WTC11 (cell line): ENCODE measurements around the gene CHI3L1. TPM values are rescaled to one million over a fixed set of nuclear protein-coding genes. Genes with fewer than 3 reads are reported as not detected.

ENCODE experiments used
- ATAC-seq: fragments of 200-7000 bp; cut with Tn5 transposase; 2 replicates; pipeline ENCODE4 v1.10.0; 2021; ENCODE audit warnings: mild to moderate bottlenecking, moderate library complexity
- CTCF ChIA-PET: fragments of 300-600 bp; sonication (Branson Sonifier 250); formaldehyde crosslinking; loops from one replicate; lab custom pipeline; 2021; ENCODE audit warnings: antibody characterized with exemption; lab: Charles Lee
- POLR2A ChIA-PET: fragments of 350-600 bp; sonication (Branson Sonifier 250); formaldehyde crosslinking; loops from one replicate; lab custom pipeline; 2021; ENCODE audit warnings: antibody characterized with exemption; lab: Charles Lee
- DNase-seq: peaks from one replicate; pipeline ENCODE4 v3.0.0; 2021; ENCODE audit warnings: low spot score
- H3K27ac Mint-ChIP-seq: 2 replicates; pipeline ENCODE4 v1.8.0; 2021; ENCODE audit warnings: mixed read lengths
- H3K27me3 Mint-ChIP-seq: 2 replicates; pipeline ENCODE4 v1.8.0; 2021; ENCODE audit warnings: low read depth, mild to moderate bottlenecking, moderate library complexity, mixed read lengths
- H3K36me3 Mint-ChIP-seq: 2 replicates; pipeline ENCODE4 v1.8.0; 2021; ENCODE audit warnings: mixed read lengths
- H3K4me1 Mint-ChIP-seq: 2 replicates; pipeline ENCODE4 v1.8.0; 2022; ENCODE audit warnings: mixed read lengths
- H3K4me3 Mint-ChIP-seq: 2 replicates; pipeline ENCODE4 v1.8.0; 2021; ENCODE audit warnings: mild to moderate bottlenecking, moderate library complexity, mixed read lengths
- H3K9me3 Mint-ChIP-seq: 2 replicates; pipeline ENCODE4 v1.8.0; 2021; ENCODE audit warnings: mixed read lengths
- CBFB ChIP-seq: sonication (generic); formaldehyde crosslinking; IDR thresholded peaks from 2 replicates; pipeline ENCODE4 v1.8.1; 2022; ENCODE audit warnings: mild to moderate bottlenecking, low read depth, missing genetic modification reagents
- FOXJ3 ChIP-seq: sonication (generic); formaldehyde crosslinking; IDR thresholded peaks from 2 replicates; pipeline ENCODE4 v1.9.0; 2021; ENCODE audit warnings: missing genetic modification reagents, mild to moderate bottlenecking, borderline replicate concordance
- JAZF1 ChIP-seq: fragments of 250-450 bp; sonication (Bioruptor Pico); IDR thresholded peaks from 2 replicates; pipeline ENCODE4 v1.9.0; 2021; ENCODE audit warnings: moderate library complexity, mild to moderate bottlenecking, inconsistent platforms
- KAT7 ChIP-seq: sonication (generic); formaldehyde crosslinking; IDR thresholded peaks from 2 replicates; pipeline ENCODE4 v1.8.1; 2023; ENCODE audit warnings: missing genetic modification reagents, mild to moderate bottlenecking, borderline replicate concordance
- OVOL2 ChIP-seq: fragments of 250-450 bp; sonication (Bioruptor Pico); IDR thresholded peaks from 2 replicates; pipeline ENCODE4 v1.9.0; 2021; ENCODE audit warnings: mild to moderate bottlenecking, borderline replicate concordance
- ZNF416 ChIP-seq: fragments of 250-450 bp; sonication (Bioruptor Pico); IDR thresholded peaks from 2 replicates; pipeline ENCODE4 v1.9.0; 2021; ENCODE audit warnings: mild to moderate bottlenecking, inconsistent platforms
- ZNF671 ChIP-seq: fragments of 250-450 bp; sonication (Bioruptor Pico); IDR thresholded peaks from 2 replicates; pipeline ENCODE4 v1.8.0; 2021; ENCODE audit warnings: mild to moderate bottlenecking
- total RNA-seq: library from RNA; stranded (reverse); gene quantifications from 3 replicates; pipeline ENCODE4 v1.2.3, GENCODE V29; 2021
- TF ChIP-seq, protein P1 (sequence below): fragments of 250-450 bp; sonication (Bioruptor Pico); IDR thresholded peaks from 2 replicates; pipeline ENCODE4 v2.1.2; 2022; ENCODE audit warnings: mild to moderate bottlenecking, moderate library complexity
- TF ChIP-seq, protein P2 (sequence below): sonication (generic); formaldehyde crosslinking; IDR thresholded peaks from 2 replicates; pipeline ENCODE4 v1.8.1; 2023; ENCODE audit warnings: mild to moderate bottlenecking, moderate library complexity, missing genetic modification reagents
- TF ChIP-seq, protein P3 (sequence below): fragments of 250-450 bp; sonication (Bioruptor Pico); conservative IDR thresholded peaks from 2 replicates; pipeline ENCODE4 v1.9.0; 2021; ENCODE audit warnings: mild to moderate bottlenecking
- TF ChIP-seq, protein P4 (sequence below): sonication (generic); formaldehyde crosslinking; IDR thresholded peaks from 2 replicates; pipeline ENCODE4 v1.8.0; 2022; ENCODE audit warnings: mild to moderate bottlenecking, missing genetic modification reagents
- TF ChIP-seq, protein P5 (sequence below): sonication (generic); formaldehyde crosslinking; IDR thresholded peaks from 2 replicates; pipeline ENCODE4 v1.8.0; 2023; ENCODE audit warnings: mild to moderate bottlenecking, missing genetic modification reagents
- TF ChIP-seq, protein P6 (sequence below): sonication (generic); formaldehyde crosslinking; IDR thresholded peaks from 2 replicates; pipeline ENCODE4 v1.8.1; 2022; ENCODE audit warnings: low read depth, mild to moderate bottlenecking, moderate library complexity, missing genetic modification reagents, borderline replicate concordance

The CHI3L1 gene
- total RNA-seq, 1 experiment from 2014 or later: 0.24 TPM

DNA sequence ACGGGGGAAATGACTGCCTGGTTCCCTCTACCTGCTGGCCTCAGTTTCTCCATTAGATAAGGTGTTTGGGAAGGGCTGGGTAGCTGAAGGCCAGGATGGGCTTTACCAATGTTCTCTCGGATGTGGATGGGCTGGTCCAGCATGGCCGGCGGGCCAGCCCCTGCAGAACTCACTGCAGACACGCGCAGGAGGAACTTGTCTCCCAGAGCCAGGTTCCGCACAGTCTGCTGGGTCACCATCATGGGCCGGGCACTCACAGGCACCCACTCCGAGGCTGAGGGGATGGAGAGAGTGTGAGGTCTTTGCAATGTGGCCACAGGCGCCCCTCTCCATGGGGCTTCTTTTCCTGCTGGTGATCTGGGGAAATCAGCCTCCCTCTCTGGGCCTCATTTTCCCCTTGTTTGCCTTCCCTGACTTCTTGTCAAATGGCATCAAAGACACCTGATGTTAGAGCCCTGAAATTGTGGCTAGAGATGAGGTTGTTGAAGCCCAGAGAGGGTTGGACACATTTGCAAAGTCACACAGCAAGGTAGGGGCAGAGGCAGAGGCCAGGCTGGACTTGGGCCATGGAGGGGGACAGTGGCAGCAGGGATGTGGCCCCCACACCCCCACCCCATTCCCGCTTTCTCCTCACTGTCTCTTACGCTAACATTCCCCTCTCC is 12.0 kb downstream of the CHI3L1 start (continued):
- TF ChIP-seq, protein P1, sequence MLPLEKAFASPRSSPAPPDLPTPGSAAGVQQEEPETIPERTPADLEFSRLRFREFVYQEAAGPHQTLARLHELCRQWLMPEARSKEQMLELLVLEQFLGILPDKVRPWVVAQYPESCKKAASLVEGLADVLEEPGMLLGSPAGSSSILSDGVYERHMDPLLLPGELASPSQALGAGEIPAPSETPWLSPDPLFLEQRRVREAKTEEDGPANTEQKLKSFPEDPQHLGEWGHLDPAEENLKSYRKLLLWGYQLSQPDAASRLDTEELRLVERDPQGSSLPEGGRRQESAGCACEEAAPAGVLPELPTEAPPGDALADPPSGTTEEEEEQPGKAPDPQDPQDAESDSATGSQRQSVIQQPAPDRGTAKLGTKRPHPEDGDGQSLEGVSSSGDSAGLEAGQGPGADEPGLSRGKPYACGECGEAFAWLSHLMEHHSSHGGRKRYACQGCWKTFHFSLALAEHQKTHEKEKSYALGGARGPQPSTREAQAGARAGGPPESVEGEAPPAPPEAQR: no peak
- TF ChIP-seq, protein P2, sequence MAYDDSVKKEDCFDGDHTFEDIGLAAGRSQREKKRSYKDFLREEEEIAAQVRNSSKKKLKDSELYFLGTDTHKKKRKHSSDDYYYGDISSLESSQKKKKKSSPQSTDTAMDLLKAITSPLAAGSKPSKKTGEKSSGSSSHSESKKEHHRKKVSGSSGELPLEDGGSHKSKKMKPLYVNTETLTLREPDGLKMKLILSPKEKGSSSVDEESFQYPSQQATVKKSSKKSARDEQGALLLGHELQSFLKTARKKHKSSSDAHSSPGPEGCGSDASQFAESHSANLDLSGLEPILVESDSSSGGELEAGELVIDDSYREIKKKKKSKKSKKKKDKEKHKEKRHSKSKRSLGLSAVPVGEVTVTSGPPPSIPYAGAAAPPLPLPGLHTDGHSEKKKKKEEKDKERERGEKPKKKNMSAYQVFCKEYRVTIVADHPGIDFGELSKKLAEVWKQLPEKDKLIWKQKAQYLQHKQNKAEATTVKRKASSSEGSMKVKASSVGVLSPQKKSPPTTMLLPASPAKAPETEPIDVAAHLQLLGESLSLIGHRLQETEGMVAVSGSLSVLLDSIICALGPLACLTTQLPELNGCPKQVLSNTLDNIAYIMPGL (CRISPR knock-in tag): no peak

DNA sequence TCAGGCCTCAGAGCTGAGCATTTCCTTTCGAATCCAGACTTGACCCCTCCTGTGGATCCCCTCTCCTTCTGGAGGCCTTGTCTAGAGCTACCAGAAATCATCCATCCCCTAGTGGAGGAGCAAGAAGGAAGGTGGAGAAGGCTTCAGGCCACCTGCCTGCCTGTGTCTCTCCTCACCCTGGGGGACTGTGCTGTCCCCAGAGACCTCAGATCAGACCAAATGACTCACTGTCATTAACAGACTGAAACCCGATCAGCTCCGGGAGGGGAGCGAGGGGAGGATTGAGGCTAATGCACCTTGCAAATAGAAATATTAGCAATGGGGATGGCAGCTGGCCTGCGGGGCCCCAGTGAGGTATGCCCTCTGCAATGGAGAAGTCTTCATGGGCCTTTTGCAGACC is 12.9 kb downstream of the CHI3L1 start:
- no peak for ATAC-seq
- CTCF ChIA-PET: interaction anchor here (1.4 to 7.1 kb wide), 17 partner anchors 11 to 134 kb away, joined by 4 to 110 read pairs (median 16); partner anchors contain the start of genes ADORA1, CHI3L1 and MYOG

More for the DNA sequence above, 12.9 kb downstream of the CHI3L1 start:
- Mint-ChIP-seq H3K27ac (no peak overlapping the region), H3K36me3 (no peaks in the 10 kb centered on the region), H3K9me3 (no peaks in the 10 kb centered on the region), H3K4me3 (no peak overlapping the region), H3K4me1 (peaks cover 20% of the 10 kb centered on the region), H3K27me3 (no peaks in the 10 kb centered on the region)
- no peak for TF ChIP-seq JAZF1 (CRISPR knock-in tag)
- TF ChIP-seq, protein P3, sequence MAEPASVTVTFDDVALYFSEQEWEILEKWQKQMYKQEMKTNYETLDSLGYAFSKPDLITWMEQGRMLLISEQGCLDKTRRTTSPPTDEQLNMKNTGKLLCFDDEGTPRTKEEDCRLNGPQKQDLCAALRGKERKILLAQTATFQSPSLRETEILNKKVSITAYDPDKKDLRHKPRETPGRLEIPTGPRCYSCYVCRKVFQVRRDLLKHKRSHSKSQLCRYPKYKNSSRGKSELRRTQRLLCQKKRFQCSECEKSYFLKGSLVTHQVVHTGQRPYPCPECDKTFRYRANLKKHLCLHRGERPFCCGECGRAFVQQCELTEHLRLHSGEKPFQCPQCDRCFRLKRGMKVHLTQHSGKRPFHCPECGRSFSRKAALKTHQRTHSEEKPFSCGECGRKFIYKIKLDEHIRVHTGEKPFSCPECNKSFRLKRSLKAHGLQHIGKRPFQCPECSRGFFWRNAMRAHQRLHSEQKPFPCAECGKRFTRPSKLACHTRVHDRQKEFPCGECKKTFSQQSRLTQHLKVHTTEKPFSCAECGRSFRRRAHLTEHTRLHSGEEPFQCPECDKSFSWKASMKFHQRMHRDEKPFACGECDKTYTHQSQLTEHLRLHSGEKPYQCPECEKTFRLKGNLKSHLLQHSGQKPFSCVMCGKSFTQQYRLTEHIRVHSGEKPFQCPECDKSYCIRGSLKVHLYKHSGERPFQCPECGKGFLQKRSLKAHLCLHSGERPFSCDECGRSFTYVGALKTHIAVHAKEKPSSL (CRISPR knock-in tag): no peak
- TF ChIP-seq ZNF671: no peak
- no peak for TF ChIP-seq OVOL2 (CRISPR knock-in tag)
- no peak for TF ChIP-seq FOXJ3
- TF ChIP-seq, protein P4, sequence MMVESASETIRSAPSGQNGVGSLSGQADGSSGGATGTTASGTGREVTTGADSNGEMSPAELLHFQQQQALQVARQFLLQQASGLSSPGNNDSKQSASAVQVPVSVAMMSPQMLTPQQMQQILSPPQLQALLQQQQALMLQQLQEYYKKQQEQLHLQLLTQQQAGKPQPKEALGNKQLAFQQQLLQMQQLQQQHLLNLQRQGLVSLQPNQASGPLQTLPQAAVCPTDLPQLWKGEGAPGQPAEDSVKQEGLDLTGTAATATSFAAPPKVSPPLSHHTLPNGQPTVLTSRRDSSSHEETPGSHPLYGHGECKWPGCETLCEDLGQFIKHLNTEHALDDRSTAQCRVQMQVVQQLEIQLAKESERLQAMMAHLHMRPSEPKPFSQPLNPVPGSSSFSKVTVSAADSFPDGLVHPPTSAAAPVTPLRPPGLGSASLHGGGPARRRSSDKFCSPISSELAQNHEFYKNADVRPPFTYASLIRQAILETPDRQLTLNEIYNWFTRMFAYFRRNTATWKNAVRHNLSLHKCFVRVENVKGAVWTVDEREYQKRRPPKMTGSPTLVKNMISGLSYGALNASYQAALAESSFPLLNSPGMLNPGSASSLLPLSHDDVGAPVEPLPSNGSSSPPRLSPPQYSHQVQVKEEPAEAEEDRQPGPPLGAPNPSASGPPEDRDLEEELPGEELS: no peak
- TF ChIP-seq, protein P5, sequence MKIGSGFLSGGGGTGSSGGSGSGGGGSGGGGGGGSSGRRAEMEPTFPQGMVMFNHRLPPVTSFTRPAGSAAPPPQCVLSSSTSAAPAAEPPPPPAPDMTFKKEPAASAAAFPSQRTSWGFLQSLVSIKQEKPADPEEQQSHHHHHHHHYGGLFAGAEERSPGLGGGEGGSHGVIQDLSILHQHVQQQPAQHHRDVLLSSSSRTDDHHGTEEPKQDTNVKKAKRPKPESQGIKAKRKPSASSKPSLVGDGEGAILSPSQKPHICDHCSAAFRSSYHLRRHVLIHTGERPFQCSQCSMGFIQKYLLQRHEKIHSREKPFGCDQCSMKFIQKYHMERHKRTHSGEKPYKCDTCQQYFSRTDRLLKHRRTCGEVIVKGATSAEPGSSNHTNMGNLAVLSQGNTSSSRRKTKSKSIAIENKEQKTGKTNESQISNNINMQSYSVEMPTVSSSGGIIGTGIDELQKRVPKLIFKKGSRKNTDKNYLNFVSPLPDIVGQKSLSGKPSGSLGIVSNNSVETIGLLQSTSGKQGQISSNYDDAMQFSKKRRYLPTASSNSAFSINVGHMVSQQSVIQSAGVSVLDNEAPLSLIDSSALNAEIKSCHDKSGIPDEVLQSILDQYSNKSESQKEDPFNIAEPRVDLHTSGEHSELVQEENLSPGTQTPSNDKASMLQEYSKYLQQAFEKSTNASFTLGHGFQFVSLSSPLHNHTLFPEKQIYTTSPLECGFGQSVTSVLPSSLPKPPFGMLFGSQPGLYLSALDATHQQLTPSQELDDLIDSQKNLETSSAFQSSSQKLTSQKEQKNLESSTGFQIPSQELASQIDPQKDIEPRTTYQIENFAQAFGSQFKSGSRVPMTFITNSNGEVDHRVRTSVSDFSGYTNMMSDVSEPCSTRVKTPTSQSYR (CRISPR knock-in tag): no peak
- no peak for TF ChIP-seq KAT7 (CRISPR knock-in tag)
- TF ChIP-seq, protein P6, sequence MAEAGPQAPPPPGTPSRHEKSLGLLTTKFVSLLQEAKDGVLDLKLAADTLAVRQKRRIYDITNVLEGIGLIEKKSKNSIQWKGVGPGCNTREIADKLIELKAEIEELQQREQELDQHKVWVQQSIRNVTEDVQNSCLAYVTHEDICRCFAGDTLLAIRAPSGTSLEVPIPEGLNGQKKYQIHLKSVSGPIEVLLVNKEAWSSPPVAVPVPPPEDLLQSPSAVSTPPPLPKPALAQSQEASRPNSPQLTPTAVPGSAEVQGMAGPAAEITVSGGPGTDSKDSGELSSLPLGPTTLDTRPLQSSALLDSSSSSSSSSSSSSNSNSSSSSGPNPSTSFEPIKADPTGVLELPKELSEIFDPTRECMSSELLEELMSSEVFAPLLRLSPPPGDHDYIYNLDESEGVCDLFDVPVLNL (CRISPR knock-in tag): no peak
- no peak for TF ChIP-seq ZNF416
- no peak for TF ChIP-seq CBFB (CRISPR knock-in tag)
- DNase-seq: no peak
- POLR2A ChIA-PET: interaction anchor here (1.9 kb wide), 1 partner anchor 46 kb away, joined by 6 read pairs; the partner anchor contains the start of gene ADORA1
